ENCODE results near the gene ATG7.
"Not testable (repeated sequence)": the region's sequence is repeated elsewhere in the genome, so short reads cannot be mapped to it uniquely, and the experiment has no call there.

The ATG7 gene

GRCh38 chr3:11434017-11434526 is 161.9 kb downstream of the ATG7 start:
- TF ChIP-seq CTCF (conservative IDR thresholded peaks at IDR 0.05) = no peak
- H3K27ac ChIP-seq = peak overlapping the region; percentile 60

GRCh38 chr3:11434563-11435096 is 162.4 kb downstream of the ATG7 start:
- peak overlapping the region; percentile 60 for H3K27ac ChIP-seq
- no peak for TF ChIP-seq CTCF (conservative IDR thresholded peaks at IDR 0.05)

GRCh38 chr3:11435440-11436165 is 163.4 kb downstream of the ATG7 start:
- no peak for TF ChIP-seq CTCF (conservative IDR thresholded peaks at IDR 0.05)
- H3K27ac ChIP-seq = no peak overlapping the region

- no peak overlapping the region for H3K27ac ChIP-seq
- TF ChIP-seq CTCF (conservative IDR thresholded peaks at IDR 0.05) = no peak
These were observed 164.6 kb downstream of the ATG7 start for GRCh38 chr3:11436775-11437174.

- H3K27ac ChIP-seq = no peak overlapping the region
- TF ChIP-seq CTCF (conservative IDR thresholded peaks at IDR 0.05) = no peak
These were observed 165.3 kb downstream of the ATG7 start for GRCh38 chr3:11437506-11437905.

GRCh38 chr3:11438646-11439045 is 166.4 kb downstream of the ATG7 start:
- TF ChIP-seq CTCF (conservative IDR thresholded peaks at IDR 0.05) = no peak
- no peak overlapping the region for H3K27ac ChIP-seq

GRCh38 chr3:11441346-11441745 is 169.1 kb downstream of the ATG7 start:
- H3K27ac ChIP-seq = not testable (repeated sequence)

- TF ChIP-seq CTCF (conservative IDR thresholded peaks at IDR 0.05) = no peak
- H3K27ac ChIP-seq = no peak overlapping the region
These were observed 172.2 kb downstream of the ATG7 start for GRCh38 chr3:11444404-11444803.

- not testable (repeated sequence) for H3K27ac ChIP-seq
These were observed 173.0 kb downstream of the ATG7 start for GRCh38 chr3:11445193-11445592.

Data from VCaP (cell line).